Hepatocyte (in vitro differentiated cells): ENCODE results near the gene LMF2.

Experiments
- EZH2 ChIP-seq: fragments of 200-600 bp; sonication (generic); IDR thresholded peaks from 2 replicates; pipeline ENCODE4 v1.6.1; 2016; ENCODE audit warnings: antibody characterized with exemption, mild to moderate bottlenecking, borderline replicate concordance
- EZH2phosphoT487 ChIP-seq: fragments of 200-600 bp; sonication (generic); IDR thresholded peaks from one replicate; pipeline ENCODE4 v1.6.1; 2018; ENCODE audit warnings: antibody characterized with exemption, mild to moderate bottlenecking, low read depth, moderate library complexity; ENCODE audit not compliant: unreplicated experiment, severe bottlenecking
- TF ChIP-seq, protein P1 (sequence below): fragments of 200-600 bp; sonication (generic); IDR thresholded peaks from 2 replicates; pipeline ENCODE4 v1.5.1; 2016; ENCODE audit warnings: antibody characterized with exemption, mild to moderate bottlenecking; ENCODE audit not compliant: poor library complexity

DNA sequence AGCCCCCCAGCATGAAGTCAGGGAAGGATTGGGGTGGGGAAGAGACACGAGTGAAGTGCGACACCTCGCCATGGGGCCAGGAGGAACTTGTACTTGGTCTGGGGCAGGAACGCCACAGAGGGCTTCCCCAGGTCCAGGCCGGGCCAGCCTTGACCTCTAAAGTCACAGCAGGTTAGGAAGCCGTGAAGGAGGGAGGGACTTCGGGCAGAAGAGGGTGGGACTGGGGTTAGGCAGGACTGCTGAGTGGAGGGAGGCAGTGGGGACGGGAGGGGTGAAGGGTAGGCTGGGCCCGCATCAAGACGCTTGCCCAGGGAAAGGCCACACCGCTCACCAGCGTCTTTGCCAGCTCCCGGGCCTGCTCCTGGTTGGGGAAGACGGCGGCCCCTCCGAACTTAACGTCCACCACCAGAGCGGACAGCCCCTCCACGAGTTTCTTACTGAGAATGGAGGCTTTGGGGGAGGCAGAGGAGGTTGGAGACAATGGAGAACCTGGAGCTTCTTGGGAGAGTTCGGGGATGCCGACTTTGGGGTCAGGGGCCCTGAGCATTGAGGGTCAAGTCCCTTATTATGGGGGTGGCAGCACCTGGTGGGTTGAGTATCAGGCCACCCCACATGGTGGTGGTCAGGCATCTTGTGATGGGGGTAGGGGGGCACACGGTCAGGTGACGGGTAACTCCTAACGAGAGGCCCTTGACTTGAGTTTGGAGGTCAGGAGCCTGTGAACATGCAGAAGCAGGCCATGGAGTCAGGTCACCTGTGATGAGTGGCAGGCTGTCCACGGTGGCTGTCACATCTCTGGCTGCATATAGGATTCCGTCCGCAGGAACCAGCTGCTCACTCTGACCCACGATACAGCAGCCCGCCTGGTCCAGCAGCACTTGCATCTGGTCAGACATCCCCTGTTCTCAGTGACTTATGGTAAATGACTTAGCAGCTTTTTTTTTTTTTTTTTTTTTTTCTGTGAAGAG is 19.6 kb upstream of the LMF2 start:
- TF ChIP-seq, protein P1, sequence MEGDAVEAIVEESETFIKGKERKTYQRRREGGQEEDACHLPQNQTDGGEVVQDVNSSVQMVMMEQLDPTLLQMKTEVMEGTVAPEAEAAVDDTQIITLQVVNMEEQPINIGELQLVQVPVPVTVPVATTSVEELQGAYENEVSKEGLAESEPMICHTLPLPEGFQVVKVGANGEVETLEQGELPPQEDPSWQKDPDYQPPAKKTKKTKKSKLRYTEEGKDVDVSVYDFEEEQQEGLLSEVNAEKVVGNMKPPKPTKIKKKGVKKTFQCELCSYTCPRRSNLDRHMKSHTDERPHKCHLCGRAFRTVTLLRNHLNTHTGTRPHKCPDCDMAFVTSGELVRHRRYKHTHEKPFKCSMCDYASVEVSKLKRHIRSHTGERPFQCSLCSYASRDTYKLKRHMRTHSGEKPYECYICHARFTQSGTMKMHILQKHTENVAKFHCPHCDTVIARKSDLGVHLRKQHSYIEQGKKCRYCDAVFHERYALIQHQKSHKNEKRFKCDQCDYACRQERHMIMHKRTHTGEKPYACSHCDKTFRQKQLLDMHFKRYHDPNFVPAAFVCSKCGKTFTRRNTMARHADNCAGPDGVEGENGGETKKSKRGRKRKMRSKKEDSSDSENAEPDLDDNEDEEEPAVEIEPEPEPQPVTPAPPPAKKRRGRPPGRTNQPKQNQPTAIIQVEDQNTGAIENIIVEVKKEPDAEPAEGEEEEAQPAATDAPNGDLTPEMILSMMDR, result no peak
- no peak for TF ChIP-seq EZH2phosphoT487
- no peak for TF ChIP-seq EZH2
